NT2/D1 (cell line): ENCODE measurements around the gene BIRC5.

Experiments used
- SUZ12 ChIP-seq: IDR thresholded peaks from 2 replicates; pipeline ENCODE4 v1.6.1; 2011; ENCODE audit not compliant: insufficient read length, insufficient read depth; ENCODE audit errors: extremely low read depth
- YY1 ChIP-seq: IDR thresholded peaks from 2 replicates; pipeline ENCODE4 v1.6.1; 2011; ENCODE audit not compliant: insufficient read length, insufficient read depth
- ZNF274 ChIP-seq: IDR thresholded peaks from 2 replicates; pipeline ENCODE4 v1.6.1; 2011; ENCODE audit warnings: mild to moderate bottlenecking, low read depth, low read length

DNA sequence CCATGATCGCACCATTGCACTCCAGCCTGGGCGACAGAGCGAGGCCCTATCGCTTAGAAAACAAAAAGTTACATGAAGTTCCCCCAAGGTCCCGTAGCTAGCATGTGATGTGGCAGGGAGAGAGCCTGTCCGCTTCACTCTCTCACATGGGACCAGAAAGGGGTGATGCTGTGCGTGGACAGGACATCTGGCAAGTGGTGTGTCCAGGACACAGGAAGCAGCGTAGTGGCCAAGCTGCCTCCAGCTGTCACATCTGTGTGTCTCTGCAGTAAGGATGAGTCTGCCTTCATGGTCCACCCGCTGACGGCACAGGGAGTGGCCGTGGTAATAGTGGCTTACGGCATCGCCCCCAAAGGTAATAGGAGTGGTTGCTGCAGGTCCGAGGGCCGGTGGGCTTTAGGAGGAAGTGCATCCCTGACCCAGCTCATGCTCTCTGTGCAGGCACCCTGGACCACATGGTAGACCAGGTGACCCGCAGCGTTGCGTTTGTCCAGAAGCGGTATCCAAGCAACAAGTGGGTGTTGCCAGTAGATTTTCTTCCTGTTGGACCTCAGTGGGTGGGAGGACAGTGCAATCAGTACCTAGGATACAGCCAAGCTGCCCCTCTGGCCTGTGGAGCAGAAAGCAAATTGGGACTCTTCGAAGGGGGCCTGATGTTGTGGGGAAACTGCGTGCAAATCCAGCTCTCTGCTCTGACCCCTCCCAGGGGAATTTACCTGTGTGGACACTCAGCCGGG is 9.5 kb upstream of the BIRC5 start:
- TF ChIP-seq SUZ12 (no peak), ZNF274 (no peak), YY1 (no peak)
